Measurements from ENCODE around the gene ZSCAN5A.

DNA sequence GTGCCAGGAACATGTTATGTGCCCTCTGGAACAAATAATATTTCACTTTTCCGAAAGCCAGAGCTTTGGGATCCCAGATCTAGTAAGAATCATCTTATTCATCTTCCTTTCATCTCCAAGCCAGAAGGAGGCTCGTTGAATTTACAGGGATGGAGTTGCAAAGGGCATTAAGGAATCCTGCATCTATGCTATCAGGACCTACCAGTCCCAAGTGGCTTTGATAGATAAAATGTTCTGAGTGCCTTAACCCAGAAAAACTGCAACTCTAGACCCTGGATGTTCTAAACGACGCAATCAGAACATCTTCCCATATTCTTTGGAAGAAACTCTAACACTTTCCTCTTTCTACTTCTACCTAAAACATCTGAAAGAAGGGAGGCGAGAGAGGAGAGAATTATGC, 51.3 kb downstream of the ZSCAN5A start:
- TF ChIP-seq EZH2phosphoT487 (IDR thresholded peaks at IDR 0.05; ENCODE audit: insufficient read depth, low read depth) (no peak), EZH2 (IDR thresholded peaks at IDR 0.05; ENCODE audit: insufficient read depth, poor library complexity, severe bottlenecking) (no peak)

Data from GM23248 (cell line).